ENCODE data around the gene TNFRSF18. TPM values are rescaled to one million over a fixed set of nuclear protein-coding genes. Genes with fewer than 3 reads are reported as not detected.
A peak's percentile ranks its signal among the peaks of the same experiment; 100 is the strongest.

Gene TNFRSF18
- total RNA-seq, 2 donors from 2014 or later, result 0.95 to 1.7 TPM

DNA sequence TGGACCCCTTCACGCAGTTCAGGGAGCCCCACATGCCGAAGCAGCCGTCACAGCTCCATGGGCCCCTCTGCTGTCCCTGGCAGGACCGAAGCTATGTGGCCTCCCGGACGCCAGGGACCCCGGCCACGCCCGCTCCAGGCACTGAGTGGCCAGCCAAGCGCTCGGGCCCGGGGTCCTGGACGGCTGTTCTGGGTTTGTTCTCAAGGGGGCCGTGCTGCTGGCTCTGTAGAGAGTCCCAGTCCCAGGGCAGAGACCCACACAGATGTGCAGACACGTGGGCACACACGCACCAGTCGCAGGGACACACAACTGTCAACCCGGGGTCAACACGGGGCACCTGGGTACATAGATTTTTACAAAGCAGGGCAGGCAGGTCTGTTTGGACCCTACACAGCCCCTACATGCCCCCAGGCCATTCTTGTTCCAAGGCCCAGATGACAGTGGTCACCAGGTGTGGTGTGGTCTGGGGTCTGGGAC is 32.3 kb upstream of the TNFRSF18 start:
- Mint-ChIP-seq H3K4me1 (peaks cover 5% of the 10 kb centered on the region), H3K36me3 (ENCODE audit: low read depth) (peaks cover 10% of the 10 kb centered on the region), H3K9me3 (peaks cover 2% of the 10 kb centered on the region), H3K4me3 (no peak overlapping the region), H3K27me3 (ENCODE audit: insufficient read depth) (no peaks in the 10 kb centered on the region), H3K27ac (no peak overlapping the region)
- H3K4me1 ChIP-seq (ENCODE audit: control insufficient read depth, insufficient read depth, low read length), result no peaks in the 10 kb centered on the region
- no peak overlapping the region for H3K9ac ChIP-seq (ENCODE audit: extremely low read depth, low read length, poor library complexity, severe bottlenecking)
- no peaks in the 10 kb centered on the region for H3K36me3 ChIP-seq (ENCODE audit: control insufficient read depth, insufficient read depth, low read length)
- H3K4me3 ChIP-seq (ENCODE audit: low read length), result no peak overlapping the region
- 93 to 95% methylated on average over 11 to 19 of the region's 19 CpGs for WGBS, 2 experiments (ENCODE audit: insufficient coverage in 1 of 2, insufficient read length in 1 of 2)
- no peaks in the 10 kb centered on the region for H3K27me3 ChIP-seq (ENCODE audit: control insufficient read depth, insufficient read depth, low read length, poor library complexity, severe bottlenecking)
- H3K9me3 ChIP-seq (ENCODE audit: control insufficient read depth, low read length), result no peaks in the 10 kb centered on the region
- TF ChIP-seq, protein P1, sequence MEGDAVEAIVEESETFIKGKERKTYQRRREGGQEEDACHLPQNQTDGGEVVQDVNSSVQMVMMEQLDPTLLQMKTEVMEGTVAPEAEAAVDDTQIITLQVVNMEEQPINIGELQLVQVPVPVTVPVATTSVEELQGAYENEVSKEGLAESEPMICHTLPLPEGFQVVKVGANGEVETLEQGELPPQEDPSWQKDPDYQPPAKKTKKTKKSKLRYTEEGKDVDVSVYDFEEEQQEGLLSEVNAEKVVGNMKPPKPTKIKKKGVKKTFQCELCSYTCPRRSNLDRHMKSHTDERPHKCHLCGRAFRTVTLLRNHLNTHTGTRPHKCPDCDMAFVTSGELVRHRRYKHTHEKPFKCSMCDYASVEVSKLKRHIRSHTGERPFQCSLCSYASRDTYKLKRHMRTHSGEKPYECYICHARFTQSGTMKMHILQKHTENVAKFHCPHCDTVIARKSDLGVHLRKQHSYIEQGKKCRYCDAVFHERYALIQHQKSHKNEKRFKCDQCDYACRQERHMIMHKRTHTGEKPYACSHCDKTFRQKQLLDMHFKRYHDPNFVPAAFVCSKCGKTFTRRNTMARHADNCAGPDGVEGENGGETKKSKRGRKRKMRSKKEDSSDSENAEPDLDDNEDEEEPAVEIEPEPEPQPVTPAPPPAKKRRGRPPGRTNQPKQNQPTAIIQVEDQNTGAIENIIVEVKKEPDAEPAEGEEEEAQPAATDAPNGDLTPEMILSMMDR (conservative IDR thresholded peaks at IDR 0.05), result no peak
- no peak for DNase-seq
- H3K27ac ChIP-seq (ENCODE audit: low read depth, low read length), result no peak overlapping the region

DNA sequence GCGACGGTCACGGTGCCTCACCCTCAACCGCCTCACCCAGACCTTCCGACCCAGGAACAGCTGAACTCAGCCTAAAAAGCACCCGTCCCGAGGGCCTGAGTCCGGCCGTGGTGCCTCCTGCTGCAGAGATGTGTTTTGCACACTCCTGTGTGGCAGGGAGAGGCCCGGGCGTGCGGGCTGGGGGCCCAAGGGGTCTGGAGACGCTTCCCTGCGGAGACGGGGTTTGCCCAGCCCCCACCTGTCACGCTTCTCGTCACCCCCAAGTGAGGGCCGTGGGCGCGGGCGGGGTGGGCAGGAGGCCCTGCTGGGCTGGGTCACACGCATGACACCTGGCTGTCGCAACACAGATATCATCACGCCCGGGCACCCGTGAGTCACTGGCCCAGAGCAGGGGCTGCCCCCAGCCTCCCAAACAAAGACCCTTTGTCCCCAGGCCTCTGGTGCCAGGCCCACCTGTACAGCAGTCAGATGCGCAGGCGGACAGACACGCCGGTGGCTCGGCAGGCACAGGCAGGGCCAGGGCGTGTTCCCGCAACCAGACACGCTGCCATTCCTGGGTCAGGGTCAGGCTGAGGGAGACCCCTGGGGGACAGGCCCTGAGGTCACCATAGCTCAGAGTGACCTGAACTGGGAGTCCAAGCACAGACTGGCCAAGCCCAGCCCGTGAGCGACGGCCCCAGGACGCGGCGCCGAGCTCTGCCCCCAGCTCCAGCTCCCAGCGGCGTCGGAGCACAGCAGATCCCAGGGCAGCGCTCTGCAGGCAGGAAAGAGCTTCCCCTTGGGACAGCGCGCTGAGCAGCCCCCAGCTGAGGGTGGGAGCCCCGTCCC is 31.7 kb upstream of the TNFRSF18 start:
- Mint-ChIP-seq H3K36me3 (ENCODE audit: low read depth) (peaks cover 14% of the 10 kb centered on the region), H3K4me1 (peaks cover 8% of the 10 kb centered on the region), H3K4me3 (no peak overlapping the region), H3K9me3 (peaks cover 6% of the 10 kb centered on the region), H3K27me3 (ENCODE audit: insufficient read depth) (no peaks in the 10 kb centered on the region), H3K27ac (no peak overlapping the region)
- no peaks in the 10 kb centered on the region for H3K27me3 ChIP-seq (ENCODE audit: control insufficient read depth, insufficient read depth, low read length, poor library complexity, severe bottlenecking)
- 93 to 94% methylated on average over 29 to 48 of the region's 48 CpGs for WGBS, 2 experiments (ENCODE audit: insufficient coverage in 1 of 2, insufficient read length in 1 of 2)
- no peak for DNase-seq
- peak overlapping the region; percentile 22 for H3K27ac ChIP-seq (ENCODE audit: low read depth, low read length)
- H3K4me3 ChIP-seq (ENCODE audit: low read length), result no peak overlapping the region
- no peaks in the 10 kb centered on the region for H3K36me3 ChIP-seq (ENCODE audit: control insufficient read depth, insufficient read depth, low read length)
- H3K9me3 ChIP-seq (ENCODE audit: control insufficient read depth, low read length), result no peaks in the 10 kb centered on the region
- no peaks in the 10 kb centered on the region for H3K4me1 ChIP-seq (ENCODE audit: control insufficient read depth, insufficient read depth, low read length)
- TF ChIP-seq, protein P1 (conservative IDR thresholded peaks at IDR 0.05), result no peak
- no peak overlapping the region for H3K9ac ChIP-seq (ENCODE audit: extremely low read depth, low read length, poor library complexity, severe bottlenecking)

DNA sequence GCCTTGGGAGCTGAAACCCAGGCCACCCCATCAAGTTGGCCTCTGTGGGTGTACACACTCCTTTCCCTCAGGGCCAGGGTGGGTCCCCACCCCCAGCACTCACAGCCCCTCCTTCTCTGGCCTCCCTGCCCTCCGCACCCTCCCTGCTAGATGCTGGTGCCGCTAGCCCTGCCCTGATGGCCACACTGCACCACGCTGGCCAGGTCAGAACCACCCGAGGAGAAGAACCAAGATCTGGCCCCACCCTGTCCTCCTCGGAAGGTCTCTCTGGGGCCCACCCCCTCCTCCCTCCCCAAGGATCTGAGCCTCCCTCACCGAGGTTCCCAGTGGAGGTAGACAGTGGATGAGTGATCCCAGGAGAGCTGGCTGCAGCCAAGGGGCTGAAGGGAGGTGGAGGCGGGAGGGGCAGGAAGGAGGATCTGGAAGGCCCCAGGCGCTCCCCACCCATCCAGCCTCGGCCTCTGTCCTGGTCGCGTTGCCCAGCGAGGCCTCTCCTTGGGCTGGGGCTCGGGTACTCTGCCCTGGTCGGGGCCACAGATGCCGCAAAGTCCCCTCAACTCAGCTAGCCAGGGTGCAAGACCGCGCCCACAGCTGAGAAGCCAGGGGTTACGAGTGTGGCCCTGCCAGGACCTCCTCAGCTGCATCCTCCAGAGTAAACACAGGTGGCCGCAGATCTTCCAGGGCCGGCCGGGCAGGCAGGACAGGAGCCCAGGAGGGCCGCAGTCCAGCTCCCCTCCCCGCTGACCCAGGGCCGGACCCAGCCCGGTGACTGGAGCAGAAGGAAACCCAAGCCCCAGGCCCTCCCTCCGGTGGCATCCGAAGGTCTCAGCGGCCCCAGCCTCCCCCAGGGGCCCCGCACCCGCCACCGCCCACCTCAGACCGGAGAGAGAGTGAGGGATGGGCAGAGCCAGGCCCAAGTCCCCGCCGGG is 30.8 kb upstream of the TNFRSF18 start:
- TF ChIP-seq, protein P1 (conservative IDR thresholded peaks at IDR 0.05), result no peak
- Mint-ChIP-seq H3K4me3 (no peak overlapping the region), H3K27me3 (ENCODE audit: insufficient read depth) (no peaks in the 10 kb centered on the region), H3K36me3 (ENCODE audit: low read depth) (peaks cover 14% of the 10 kb centered on the region), H3K4me1 (peaks cover 8% of the 10 kb centered on the region), H3K9me3 (peaks cover 6% of the 10 kb centered on the region), H3K27ac (no peak overlapping the region)
- no peak for DNase-seq
- Histone ChIP-seq H3K9me3 (ENCODE audit: control insufficient read depth, low read length) (no peaks in the 10 kb centered on the region), H3K27me3 (ENCODE audit: control insufficient read depth, insufficient read depth, low read length, poor library complexity, severe bottlenecking) (no peaks in the 10 kb centered on the region), H3K4me1 (ENCODE audit: control insufficient read depth, insufficient read depth, low read length) (no peaks in the 10 kb centered on the region), H3K9ac (ENCODE audit: extremely low read depth, low read length, poor library complexity, severe bottlenecking) (no peak overlapping the region), H3K27ac (ENCODE audit: low read depth, low read length) (no peak overlapping the region), H3K36me3 (ENCODE audit: control insufficient read depth, insufficient read depth, low read length) (peaks cover 3% of the 10 kb centered on the region), H3K4me3 (ENCODE audit: low read length) (no peak overlapping the region)
- WGBS, 2 experiments (ENCODE audit: insufficient coverage in 1 of 2, insufficient read length in 1 of 2), result 89% methylated on average over 17 to 34 of the region's 34 CpGs
